Measurements from ENCODE around the gene ARID1B. TPM values are rescaled to one million over a fixed set of nuclear protein-coding genes. Genes with fewer than 3 reads are reported as not detected.
"Not testable (repeated sequence)": the region's sequence is repeated elsewhere in the genome, so short reads cannot be mapped to it uniquely, and the experiment has no call there.

Gene ARID1B
- polyA plus RNA-seq, 10 donors, result 53.5 to 73.2 (median 62.9) TPM

- no peak for DNase-seq
Observed at GRCh38 chr6:156956286-156956685, 179.1 kb downstream of the ARID1B start.

- no peak for DNase-seq
Observed at GRCh38 chr6:156957931-156958547, 180.9 kb downstream of the ARID1B start.

- DNase-seq, result no peak
Observed at GRCh38 chr6:156960525-156960924, 183.3 kb downstream of the ARID1B start.

- no peak for DNase-seq
Observed at GRCh38 chr6:156961282-156961892, 184.2 kb downstream of the ARID1B start.

GRCh38 chr6:156963712-156964700 is 186.8 kb downstream of the ARID1B start:
- DNase-seq, result peak; percentile 40 to 69 (median 53)

- DNase-seq, result no peak
Observed at GRCh38 chr6:156967852-156968251, 190.7 kb downstream of the ARID1B start.

GRCh38 chr6:156969233-156969632 is 192.1 kb downstream of the ARID1B start:
- no peak for DNase-seq

GRCh38 chr6:156970595-156971112 is 193.5 kb downstream of the ARID1B start:
- no peak for DNase-seq

GRCh38 chr6:156971153-156971885 is 194.1 kb downstream of the ARID1B start:
- peak in 1 of 3 donors; percentile 48 for DNase-seq

- no peak for DNase-seq
Observed at GRCh38 chr6:156972145-156972544, 195.0 kb downstream of the ARID1B start.

- DNase-seq, result no peak
Observed at GRCh38 chr6:156974830-156975261, 197.7 kb downstream of the ARID1B start.

GRCh38 chr6:156975414-156975813 is 198.2 kb downstream of the ARID1B start:
- no peak for DNase-seq

- DNase-seq, result peak; percentile 38 to 78 (median 46)
Observed at GRCh38 chr6:156976216-156977127, 199.3 kb downstream of the ARID1B start.

GRCh38 chr6:156977527-156978291 is 200.5 kb downstream of the ARID1B start:
- peak in 1 of 3 donors; percentile 45 for DNase-seq

- no peak for DNase-seq
Observed at GRCh38 chr6:156978948-156979347, 201.8 kb downstream of the ARID1B start.

GRCh38 chr6:156980515-156980914 is 203.3 kb downstream of the ARID1B start:
- DNase-seq, result no peak

- no peak for DNase-seq
Observed at GRCh38 chr6:156980948-156981347, 203.8 kb downstream of the ARID1B start.

- no peak for DNase-seq
Observed at GRCh38 chr6:156982168-156982567, 205.0 kb downstream of the ARID1B start.

GRCh38 chr6:156982864-156983263 is 205.7 kb downstream of the ARID1B start:
- DNase-seq, result not testable (repeated sequence)

Data from muscle of back (tissue), 11 donors.